GM23248 (cell line): Measurements from ENCODE around the gene JADE2. TPM values are rescaled to one million over a fixed set of nuclear protein-coding genes. Genes with fewer than 3 reads are reported as not detected.
"Not testable (repeated sequence)": the region's sequence is repeated elsewhere in the genome, so short reads cannot be mapped to it uniquely, and the experiment has no call there.

Experiments used
- DNase-seq: peaks from one replicate; pipeline ENCODE4 v3.0.0-alpha.2; 2015
- H2AFZ ChIP-seq: fragments of 200-600 bp; sonication (generic); 2 replicates; pipeline ENCODE4 v1.6.1; 2016; ENCODE audit warnings: antibody characterized with exemption
- H3F3A ChIP-seq: fragments of 200-600 bp; sonication (generic); 2 replicates; pipeline ENCODE4 v1.6.1; 2016; ENCODE audit warnings: mild to moderate bottlenecking, antibody characterized with exemption, mixed run types; ENCODE audit not compliant: insufficient read depth
- H3K27ac ChIP-seq: fragments of 200-600 bp; sonication (generic); 2 replicates; pipeline ENCODE4 v1.5.1; 2016; ENCODE audit warnings: mild to moderate bottlenecking
- H3K27me3 ChIP-seq: fragments of 200-600 bp; sonication (generic); replicated peaks from 2 replicates; pipeline ENCODE4 v1.6.1; 2016; ENCODE audit warnings: mild to moderate bottlenecking; ENCODE audit not compliant: insufficient read depth
- H3K36me3 ChIP-seq: fragments of 200-600 bp; sonication (generic); 2 replicates; pipeline ENCODE4 v1.6.1; 2016; ENCODE audit warnings: low read depth, mild to moderate bottlenecking
- H3K4me1 ChIP-seq: fragments of 200-600 bp; sonication (generic); 2 replicates; pipeline ENCODE4 v1.6.1; 2016; ENCODE audit warnings: mild to moderate bottlenecking; ENCODE audit not compliant: insufficient read depth
- H3K4me2 ChIP-seq: fragments of 200-600 bp; sonication (generic); one replicate; pipeline ENCODE4 v1.6.1; 2016; ENCODE audit warnings: mild to moderate bottlenecking; ENCODE audit not compliant: unreplicated experiment
- H3K4me3 ChIP-seq: fragments of 200-600 bp; sonication (generic); 2 replicates; pipeline ENCODE4 v1.5.1; 2016; ENCODE audit warnings: mild to moderate bottlenecking
- H3K79me2 ChIP-seq: fragments of 200-600 bp; sonication (generic); 2 replicates; pipeline ENCODE4 v1.6.1; 2016; ENCODE audit warnings: mild to moderate bottlenecking; ENCODE audit not compliant: insufficient read depth
- H3K9ac ChIP-seq: fragments of 200-600 bp; sonication (generic); 2 replicates; pipeline ENCODE4 v1.6.1; 2016; ENCODE audit warnings: mild to moderate bottlenecking
- H3K9me2 ChIP-seq: fragments of 200-600 bp; sonication (generic); 2 replicates; pipeline ENCODE4 v1.6.1; 2016; ENCODE audit warnings: mixed run types, mild to moderate bottlenecking, moderate library complexity; ENCODE audit not compliant: insufficient read depth
- H3K9me3 ChIP-seq: fragments of 200-600 bp; sonication (generic); one replicate; pipeline ENCODE4 v1.6.1; 2017; ENCODE audit warnings: low read depth
- H4K20me1 ChIP-seq: fragments of 200-600 bp; sonication (generic); 2 replicates; pipeline ENCODE4 v1.6.0; 2016; ENCODE audit not compliant: insufficient read depth
- EZH2 ChIP-seq: fragments of 200-600 bp; sonication (generic); IDR thresholded peaks from 2 replicates; pipeline ENCODE4 v1.6.1; 2018; ENCODE audit warnings: antibody characterized with exemption, mild to moderate bottlenecking; ENCODE audit not compliant: insufficient read depth, poor library complexity, severe bottlenecking
- EZH2phosphoT487 ChIP-seq: fragments of 200-600 bp; sonication (generic); IDR thresholded peaks from 2 replicates; pipeline ENCODE4 v1.6.1; 2018; ENCODE audit warnings: antibody characterized with exemption, moderate library complexity, mild to moderate bottlenecking, low read depth; ENCODE audit not compliant: insufficient read depth
- WGBS, 2 experiments: methylation state at CpG; one replicate each; pipeline ENCODE4 v1.1.6; 2015 to 2017; ENCODE audit warnings: low lambda C conversion rate in 2 of 2, low coverage in 1 of 2; ENCODE audit errors: missing lambda C conversion rate in 2 of 2; 5-methylcytosine and 5-hydroxymethylcytosine counted together
- in situ Hi-C: fragments of 300-500 bp; cut with MboI; formaldehyde crosslinking; loops from 2 replicates; pipeline ENCODE4 v1.15.0; 2020
- polyA plus RNA-seq: library from polyadenylated mRNA; unstranded; fragments of >200 nt; fragmentation: Nextera tagmentation; extraction: Ambion mirVana; gene quantifications from 2 replicates; pipeline ENCODE4 v1.2.1, GENCODE V29; 2016
- total RNA-seq: library from RNA; depleted of rRNA; stranded (reverse); fragments of >200 nt; shearing (Covaris generic); gene quantifications from 2 replicates; pipeline ENCODE4 v1.2.3, GENCODE V29; 2014

Gene JADE2
- total and polyA plus RNA-seq, 2 experiments from 2014 or later, result 7.1 to 18.0 TPM

- 17 to 19% methylated on average over 15 of the region's 15 CpGs for WGBS, 2 experiments
- DNase-seq, result peak; percentile 95
- Histone ChIP-seq H3K4me2 (peak overlapping the region; percentile 8), H3F3A (peaks cover 47% of the 10 kb centered on the region), H3K9me3 (no peaks in the 10 kb centered on the region), H4K20me1 (no peaks in the 10 kb centered on the region), H2AFZ (no peak overlapping the region), H3K4me1 (peaks cover 67% of the 10 kb centered on the region), H3K36me3 (no peaks in the 10 kb centered on the region), H3K9ac (peak overlapping the region; percentile 42), H3K27me3 (no peaks in the 10 kb centered on the region), H3K79me2 (peaks cover 19% of the 10 kb centered on the region), H3K4me3 (no peak overlapping the region), H3K27ac (peak overlapping the region; percentile 86), H3K9me2 (no peaks in the 10 kb centered on the region)
- in situ Hi-C loops, result no loop called here
- TF ChIP-seq EZH2phosphoT487 (no peak), EZH2 (no peak)
These were observed 29.1 kb downstream of the JADE2 start for GRCh38 chr5:134554319-134555222.

- TF ChIP-seq EZH2 (no peak), EZH2phosphoT487 (no peak)
- Histone ChIP-seq H3K27me3 (no peaks in the 10 kb centered on the region), H3K79me2 (peaks cover 16% of the 10 kb centered on the region), H3K4me1 (peaks cover 59% of the 10 kb centered on the region), H3F3A (peaks cover 47% of the 10 kb centered on the region), H3K27ac (peak overlapping the region; percentile 86), H3K4me2 (no peak overlapping the region), H3K9ac (peak overlapping the region; percentile 42), H3K9me3 (no peaks in the 10 kb centered on the region), H4K20me1 (no peaks in the 10 kb centered on the region), H2AFZ (no peak overlapping the region), H3K36me3 (no peaks in the 10 kb centered on the region), H3K9me2 (no peaks in the 10 kb centered on the region), H3K4me3 (no peak overlapping the region)
- peak; percentile 21 for DNase-seq
- WGBS, 2 experiments, result 74 to 77% methylated on average over 7 of the region's 7 CpGs
- in situ Hi-C loops, result no loop called here
These were observed 29.9 kb downstream of the JADE2 start for GRCh38 chr5:134555223-134555889.

GRCh38 chr5:134555890-134556311, 30.4 kb downstream of the JADE2 start:
- Histone ChIP-seq H3K4me3 (no peak overlapping the region), H3K9me3 (no peaks in the 10 kb centered on the region), H3K9me2 (no peaks in the 10 kb centered on the region), H4K20me1 (no peaks in the 10 kb centered on the region), H3K9ac (no peak overlapping the region), H3K4me1 (peaks cover 54% of the 10 kb centered on the region), H3K27me3 (no peaks in the 10 kb centered on the region), H3K4me2 (no peak overlapping the region), H3K27ac (peak overlapping the region; percentile 86), H3K79me2 (peaks cover 12% of the 10 kb centered on the region; the same call in 1 of the 2 replicates), H2AFZ (no peak overlapping the region), H3K36me3 (peaks cover 1% of the 10 kb centered on the region; the same call in 1 of the 2 replicates), H3F3A (peaks cover 47% of the 10 kb centered on the region)
- TF ChIP-seq EZH2phosphoT487, result no peak
- TF ChIP-seq EZH2, result no peak
- DNase-seq, result peak; percentile 82
- WGBS, 2 experiments, result 32% methylated on average over 11 of the region's 11 CpGs
- in situ Hi-C loops, result no loop called here

- H3K27ac ChIP-seq, in situ Hi-C loops: not testable (repeated sequence)
- WGBS, 2 experiments, result 97% methylated on average over 3 of the region's 3 CpGs; no CpG with 5 or more reads in 1 of the 2 experiments
These were observed 31.1 kb downstream of the JADE2 start for GRCh38 chr5:134556588-134556987.

More at GRCh38 chr5:134556588-134556987, 31.1 kb downstream of the JADE2 start:
- not testable (repeated sequence) for H3K27me3 ChIP-seq, DNase-seq, H3K36me3 ChIP-seq, H2AFZ ChIP-seq, H4K20me1 ChIP-seq, H3K9me2 ChIP-seq, H3K9ac ChIP-seq, H3K9me3 ChIP-seq, H3K4me3 ChIP-seq, H3K4me2 ChIP-seq
- Histone ChIP-seq H3K79me2 (peaks cover 12% of the 10 kb centered on the region; the same call in 1 of the 2 replicates), H3K4me1 (peaks cover 47% of the 10 kb centered on the region), H3F3A (peaks cover 44% of the 10 kb centered on the region)
